DND-41 (cell line): ENCODE measurements around the gene WRNIP1.

Experiments used
- EZH2 ChIP-seq: IDR thresholded peaks from 3 replicates; pipeline ENCODE4 v1.6.1; 2012; ENCODE audit warnings: borderline replicate concordance, low read depth, mild to moderate bottlenecking, moderate library complexity, low read length, inconsistent platforms; ENCODE audit not compliant: severe bottlenecking
- TF ChIP-seq, protein P1 (sequence below): IDR thresholded peaks from 2 replicates; pipeline ENCODE4 v1.5.1; 2012; ENCODE audit warnings: borderline replicate concordance, low read length, moderate library complexity, mild to moderate bottlenecking; ENCODE audit not compliant: poor library complexity, severe bottlenecking; ENCODE audit errors: extremely low read depth

DNA sequence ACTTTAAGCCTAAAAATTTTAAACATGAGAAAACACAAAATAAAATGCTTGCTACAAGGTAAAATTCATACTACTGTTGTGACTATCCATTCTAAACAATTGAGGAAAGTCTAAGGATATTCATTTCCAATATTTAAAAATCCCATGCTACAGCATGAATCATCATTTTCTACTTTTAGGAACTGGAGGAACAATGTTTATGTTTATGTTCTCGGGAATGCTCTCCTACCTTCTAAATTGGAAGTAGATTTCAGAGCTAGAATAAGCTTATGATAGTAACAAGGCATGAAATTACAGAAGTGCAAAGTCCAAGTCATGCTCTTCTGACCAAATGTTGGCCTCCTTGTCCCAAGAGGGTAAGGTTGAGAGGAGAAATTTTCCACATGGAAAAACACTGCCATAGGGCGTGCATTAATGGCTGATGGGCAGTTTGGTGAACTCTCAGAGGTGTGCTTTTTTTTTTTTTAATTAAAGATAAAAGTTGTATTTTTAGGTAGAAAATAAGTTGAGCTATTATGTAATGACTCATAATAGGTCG, 8.4 kb upstream of the WRNIP1 start:
- no peak for TF ChIP-seq EZH2
- TF ChIP-seq, protein P1, sequence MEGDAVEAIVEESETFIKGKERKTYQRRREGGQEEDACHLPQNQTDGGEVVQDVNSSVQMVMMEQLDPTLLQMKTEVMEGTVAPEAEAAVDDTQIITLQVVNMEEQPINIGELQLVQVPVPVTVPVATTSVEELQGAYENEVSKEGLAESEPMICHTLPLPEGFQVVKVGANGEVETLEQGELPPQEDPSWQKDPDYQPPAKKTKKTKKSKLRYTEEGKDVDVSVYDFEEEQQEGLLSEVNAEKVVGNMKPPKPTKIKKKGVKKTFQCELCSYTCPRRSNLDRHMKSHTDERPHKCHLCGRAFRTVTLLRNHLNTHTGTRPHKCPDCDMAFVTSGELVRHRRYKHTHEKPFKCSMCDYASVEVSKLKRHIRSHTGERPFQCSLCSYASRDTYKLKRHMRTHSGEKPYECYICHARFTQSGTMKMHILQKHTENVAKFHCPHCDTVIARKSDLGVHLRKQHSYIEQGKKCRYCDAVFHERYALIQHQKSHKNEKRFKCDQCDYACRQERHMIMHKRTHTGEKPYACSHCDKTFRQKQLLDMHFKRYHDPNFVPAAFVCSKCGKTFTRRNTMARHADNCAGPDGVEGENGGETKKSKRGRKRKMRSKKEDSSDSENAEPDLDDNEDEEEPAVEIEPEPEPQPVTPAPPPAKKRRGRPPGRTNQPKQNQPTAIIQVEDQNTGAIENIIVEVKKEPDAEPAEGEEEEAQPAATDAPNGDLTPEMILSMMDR: no peak
